Thyroid gland (tissue), 4 donors: Measurements from ENCODE around the gene TM4SF1. TPM values are rescaled to one million over a fixed set of nuclear protein-coding genes. Genes with fewer than 3 reads are reported as not detected.

Experiments
- DNase-seq, 2 donors: peaks; one replicate each; pipeline ENCODE4 v3.0.0-alpha.2; 2019
- H3K27ac ChIP-seq, 3 donors: fragments of 200-600 bp; sonication (generic); 1 replicate in 2 of 3; 2 replicates in 1 of 3; pipeline ENCODE4 v1.5.1; 2016 to 2019; ENCODE audit warnings: mild to moderate bottlenecking in 1 of 3, moderate library complexity in 1 of 3
- H3K27me3 ChIP-seq: fragments of 200-600 bp; sonication (generic); one replicate; pipeline ENCODE4 v1.5.1; 2019
- H3K36me3 ChIP-seq, 2 donors: fragments of 200-600 bp; sonication (generic); one replicate each; pipeline ENCODE4 v1.5.1; 2016 to 2019
- H3K4me1 ChIP-seq, 2 donors: fragments of 200-600 bp; sonication (generic); one replicate each; pipeline ENCODE4 v1.5.1; 2017 to 2019
- H3K4me3 ChIP-seq, 3 donors: fragments of 200-600 bp; sonication (generic); replicated peaks in 1 of 3; 1 replicate in 2 of 3; 2 replicates in 1 of 3; pipeline ENCODE4 v1.5.1; 2016; ENCODE audit warnings: mild to moderate bottlenecking in 1 of 3
- H3K9me3 ChIP-seq: fragments of 200-600 bp; sonication (generic); one replicate; pipeline ENCODE4 v1.5.1; 2017
- POLR2A ChIP-seq, 2 donors: fragments of 450-650 bp; IDR thresholded peaks; one replicate each; pipeline ENCODE4 v1.6.1; 2017; ENCODE audit warnings: antibody characterized with exemption in 2 of 2, mild to moderate bottlenecking in 2 of 2, moderate library complexity in 1 of 2
- WGBS, 2 donors: methylation state at CpG; one replicate each; pipeline ENCODE4 v1.1.5; 2017; 5-methylcytosine and 5-hydroxymethylcytosine counted together
- intact Hi-C: fragments of 100-400 bp; cut with DNase I; formaldehyde crosslinking; loops from one replicate; pipeline ENCODE4 v1.15.1; 2023
- total RNA-seq, 4 donors: library from RNA; depleted of rRNA; stranded (reverse); fragments of >200 nt; gene quantifications; one replicate each; pipeline ENCODE4 v1.2.3, GENCODE V29; 2016
- TF ChIP-seq, protein P1 (sequence below), 6 experiments: fragments of 200-600 bp in 3 of 6; fragments of 450-650 bp in 3 of 6; sonication (generic) in 3 of 6; IDR thresholded peaks; one replicate each; pipeline ENCODE4 v1.5.1; 2016 to 2019; ENCODE audit warnings: antibody characterized with exemption in 6 of 6, mild to moderate bottlenecking in 2 of 6, inconsistent platforms in 1 of 6, moderate library complexity in 1 of 6

Gene TM4SF1
- total RNA-seq, 4 donors from 2014 or later: 32.4 to 244 (median 79.3) TPM

GRCh38 chr3:149363053-149363452 lies 14.4 kb downstream of the TM4SF1 start:
- Histone ChIP-seq H3K9me3 (no peaks in the 10 kb centered on the region), H3K4me3 (no peak overlapping the region), H3K36me3 (no peaks in the 10 kb centered on the region), H3K27ac (no peak overlapping the region), H3K4me1 (no peaks in the 10 kb centered on the region), H3K27me3 (no peaks in the 10 kb centered on the region)
- intact Hi-C loops: no loop called here
- DNase-seq: no peak
- WGBS, 2 donors: 74 to 83% methylated on average over 2 of the region's 2 CpGs
- TF ChIP-seq POLR2A (IDR thresholded peaks at IDR 0.05): no peak
- TF ChIP-seq, protein P1, sequence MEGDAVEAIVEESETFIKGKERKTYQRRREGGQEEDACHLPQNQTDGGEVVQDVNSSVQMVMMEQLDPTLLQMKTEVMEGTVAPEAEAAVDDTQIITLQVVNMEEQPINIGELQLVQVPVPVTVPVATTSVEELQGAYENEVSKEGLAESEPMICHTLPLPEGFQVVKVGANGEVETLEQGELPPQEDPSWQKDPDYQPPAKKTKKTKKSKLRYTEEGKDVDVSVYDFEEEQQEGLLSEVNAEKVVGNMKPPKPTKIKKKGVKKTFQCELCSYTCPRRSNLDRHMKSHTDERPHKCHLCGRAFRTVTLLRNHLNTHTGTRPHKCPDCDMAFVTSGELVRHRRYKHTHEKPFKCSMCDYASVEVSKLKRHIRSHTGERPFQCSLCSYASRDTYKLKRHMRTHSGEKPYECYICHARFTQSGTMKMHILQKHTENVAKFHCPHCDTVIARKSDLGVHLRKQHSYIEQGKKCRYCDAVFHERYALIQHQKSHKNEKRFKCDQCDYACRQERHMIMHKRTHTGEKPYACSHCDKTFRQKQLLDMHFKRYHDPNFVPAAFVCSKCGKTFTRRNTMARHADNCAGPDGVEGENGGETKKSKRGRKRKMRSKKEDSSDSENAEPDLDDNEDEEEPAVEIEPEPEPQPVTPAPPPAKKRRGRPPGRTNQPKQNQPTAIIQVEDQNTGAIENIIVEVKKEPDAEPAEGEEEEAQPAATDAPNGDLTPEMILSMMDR (IDR thresholded peaks at IDR 0.05): no peak

- Histone ChIP-seq H3K4me3 (no peak overlapping the region), H3K27ac (no peak overlapping the region), H3K36me3 (no peaks in the 10 kb centered on the region), H3K4me1 (no peaks in the 10 kb centered on the region), H3K9me3 (no peaks in the 10 kb centered on the region), H3K27me3 (no peaks in the 10 kb centered on the region)
- intact Hi-C loops: no loop called here
- DNase-seq: no peak
- 63 to 71% methylated on average over 5 of the region's 5 CpGs for WGBS, 2 donors
- TF ChIP-seq, protein P1 (IDR thresholded peaks at IDR 0.05): no peak
- TF ChIP-seq POLR2A (IDR thresholded peaks at IDR 0.05): no peak
Measured at GRCh38 chr3:149362366-149362765, 15.1 kb downstream of the TM4SF1 start.

DNA sequence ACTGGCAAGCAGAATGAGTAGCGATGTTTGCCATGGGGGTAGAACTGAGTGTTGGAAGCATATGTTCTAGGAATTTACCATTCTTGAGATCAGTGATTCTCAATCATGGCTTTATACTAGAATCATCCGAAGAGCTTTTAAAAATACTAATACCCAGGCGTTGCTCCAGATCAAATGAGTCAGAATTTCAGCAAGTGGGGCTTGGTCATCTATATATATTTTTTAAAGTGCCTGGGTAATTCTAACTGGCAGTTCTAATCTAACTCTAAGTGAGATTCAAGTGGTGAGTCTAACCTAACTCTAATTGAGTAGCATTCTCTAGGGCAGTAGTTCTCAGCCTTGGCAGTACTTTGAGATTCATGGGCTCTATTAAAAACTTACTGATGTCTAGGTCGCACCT lies 20.8 kb downstream of the TM4SF1 start:
- Histone ChIP-seq H3K9me3 (no peaks in the 10 kb centered on the region), H3K4me3 (no peak overlapping the region), H3K4me1 (peaks cover 0 to 8% of the 10 kb centered on the region in 2 donors), H3K27ac (no peak overlapping the region), H3K27me3 (no peaks in the 10 kb centered on the region), H3K36me3 (no peaks in the 10 kb centered on the region)
- WGBS, 2 donors: 81 to 96% methylated on average over 4 of the region's 4 CpGs
- intact Hi-C loops: no loop called here
- DNase-seq: no peak
- TF ChIP-seq, protein P1 (IDR thresholded peaks at IDR 0.05): no peak
- no peak for TF ChIP-seq POLR2A (IDR thresholded peaks at IDR 0.05)

- Histone ChIP-seq H3K27ac (no peak overlapping the region), H3K4me1 (peaks cover 0 to 8% of the 10 kb centered on the region in 2 donors), H3K36me3 (no peaks in the 10 kb centered on the region), H3K9me3 (no peaks in the 10 kb centered on the region), H3K27me3 (no peaks in the 10 kb centered on the region), H3K4me3 (no peak overlapping the region)
- TF ChIP-seq, protein P1 (IDR thresholded peaks at IDR 0.05): no peak
- no peak for TF ChIP-seq POLR2A (IDR thresholded peaks at IDR 0.05)
- intact Hi-C loops: no loop called here
- DNase-seq: no peak
- 82 to 93% methylated on average over 6 of the region's 6 CpGs for WGBS, 2 donors
Measured at GRCh38 chr3:149356044-149356592, 21.3 kb downstream of the TM4SF1 start.

DNA sequence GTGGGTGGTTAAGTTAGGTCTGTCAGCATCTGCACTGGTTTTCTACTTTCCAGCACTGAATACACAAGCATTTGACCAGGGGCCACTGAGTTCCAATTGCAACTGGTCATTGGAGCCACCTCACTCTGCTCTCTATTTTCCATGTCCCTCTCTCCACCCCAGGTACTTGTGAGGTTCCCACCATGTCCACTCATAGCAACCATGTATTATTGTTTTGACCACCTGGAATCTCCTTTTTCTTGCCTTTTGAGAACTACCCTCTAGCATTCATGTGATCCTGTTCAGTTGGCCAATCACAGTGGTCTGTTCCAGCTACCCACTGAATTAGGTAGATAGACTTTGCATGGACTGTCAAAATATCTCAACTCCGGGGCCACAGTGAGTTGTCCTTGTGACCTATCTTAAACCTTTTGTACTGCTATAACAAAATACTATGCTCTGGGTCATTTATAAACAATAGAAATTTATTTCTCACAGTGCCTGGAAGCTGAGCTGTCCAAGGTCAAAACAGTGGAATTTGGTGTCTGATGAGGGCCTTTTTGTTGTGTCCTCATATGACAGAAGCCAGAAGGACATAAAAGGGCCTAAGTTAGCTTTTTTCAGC lies 23.8 kb downstream of the TM4SF1 start:
- no peak for DNase-seq
- H3K4me3 ChIP-seq: no peak overlapping the region
- intact Hi-C loops: loop anchor here (5.0 kb wide), 1 partner anchor 124 kb away; no protein-coding TSS in a partner anchor
- WGBS, 2 donors: 69 to 93% methylated on average over 1 of the region's 1 CpG
- TF ChIP-seq, protein P1 (IDR thresholded peaks at IDR 0.05): no peak
- TF ChIP-seq POLR2A (IDR thresholded peaks at IDR 0.05): no peak
- no peaks in the 10 kb centered on the region for H3K36me3 ChIP-seq
- no peaks in the 10 kb centered on the region for H3K9me3 ChIP-seq
- H3K27ac ChIP-seq: peak overlapping the region in 1 of 3 donors; percentile 24
- peaks cover 0 to 8% of the 10 kb centered on the region in 2 donors for H3K4me1 ChIP-seq
- H3K27me3 ChIP-seq: no peaks in the 10 kb centered on the region
